Testis (tissue), 3 donors: ENCODE results near the gene SYMPK. TPM values are rescaled to one million over a fixed set of nuclear protein-coding genes. Genes with fewer than 3 reads are reported as not detected.

ENCODE experiments used
- DNase-seq: peaks from one replicate; pipeline ENCODE4 v3.0.0-alpha.2; 2019
- H3K27ac ChIP-seq, 2 donors: fragments of 200-600 bp; sonication (generic); one replicate each; pipeline ENCODE4 v1.5.1; 2019
- H3K27me3 ChIP-seq: fragments of 200-600 bp; sonication (generic); one replicate; pipeline ENCODE4 v1.5.1; 2019
- H3K36me3 ChIP-seq: fragments of 200-600 bp; sonication (generic); one replicate; pipeline ENCODE4 v1.5.1; 2017; ENCODE audit warnings: low read depth; ENCODE audit errors: missing control alignments
- H3K4me1 ChIP-seq: fragments of 200-600 bp; sonication (generic); one replicate; pipeline ENCODE4 v1.5.1; 2019
- H3K4me3 ChIP-seq, 2 donors: fragments of 200-600 bp; sonication (generic); one replicate each; pipeline ENCODE4 v1.5.1; 2017 to 2019
- H3K9me3 ChIP-seq: fragments of 200-600 bp; sonication (generic); one replicate; pipeline ENCODE4 v1.5.1; 2017
- POLR2A ChIP-seq: fragments of 450-650 bp; IDR thresholded peaks from one replicate; pipeline ENCODE4 v1.6.1; 2017; ENCODE audit warnings: antibody characterized with exemption, mild to moderate bottlenecking, moderate library complexity
- WGBS, 2 donors: methylation state at CpG; one replicate each; pipeline ENCODE4 v1.1.5; 2018; 5-methylcytosine and 5-hydroxymethylcytosine counted together
- intact Hi-C: fragments of 100-400 bp; cut with DNase I; formaldehyde crosslinking; loops from one replicate; pipeline ENCODE4 v1.15.1; 2023; ENCODE audit warnings: low total_unique reads
- polyA plus RNA-seq: library from polyadenylated mRNA; stranded (reverse); fragments of 350-450 nt; fragmentation: Illumina TruSeq; extraction: RNeasy Lipid Tissue Mini Kit (QIAGEN cat#74804); gene quantifications from one replicate; pipeline ENCODE4 v1.2.3, GENCODE V29; 2014; ENCODE audit warnings: low read depth, low replicate concordance; ENCODE audit not compliant: insufficient read depth
- total RNA-seq, 2 donors: library from RNA; depleted of rRNA; stranded (reverse); fragments of >200 nt; gene quantifications; one replicate each; pipeline ENCODE4 v1.2.3, GENCODE V29; 2016
- TF ChIP-seq, protein P1 (sequence below), 3 experiments: fragments of 450-650 bp in 2 of 3; fragments of 200-600 bp in 1 of 3; sonication (generic) in 1 of 3; IDR thresholded peaks; one replicate each; pipeline ENCODE4 v1.5.1; 2016 to 2019; ENCODE audit warnings: antibody characterized with exemption in 3 of 3, mild to moderate bottlenecking in 2 of 3, moderate library complexity in 1 of 3

The SYMPK gene
- total and polyA plus RNA-seq, 3 donors from 2014 or later: 123 to 195 (median 142) TPM

DNA sequence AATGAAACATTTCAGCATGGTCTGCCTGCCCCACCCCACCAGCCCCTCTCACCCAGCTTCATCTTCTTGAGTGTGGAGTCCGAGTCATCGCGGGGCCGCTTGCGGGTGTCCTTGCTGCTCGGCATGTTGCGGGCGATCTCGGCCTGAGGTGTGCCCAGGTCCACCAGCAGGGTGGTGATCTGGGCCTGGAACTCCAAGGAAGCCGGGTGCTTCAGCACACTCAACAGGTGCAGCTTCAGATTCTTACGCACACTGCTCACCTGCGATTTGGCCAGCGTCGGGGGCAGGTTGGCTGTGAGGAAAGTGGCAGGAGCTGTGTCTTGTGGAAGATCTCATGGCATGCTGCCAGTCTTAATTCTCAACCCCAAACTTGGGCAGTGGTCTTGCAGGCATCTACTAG, 20.7 kb downstream of the SYMPK start:
- WGBS, 2 donors: 92 to 96% methylated on average over 14 of the region's 14 CpGs
- Histone ChIP-seq H3K36me3 (no peaks in the 10 kb centered on the region), H3K9me3 (no peaks in the 10 kb centered on the region), H3K27ac (no peak overlapping the region), H3K27me3 (no peaks in the 10 kb centered on the region), H3K4me3 (no peak overlapping the region), H3K4me1 (no peaks in the 10 kb centered on the region)
- intact Hi-C loops: no loop called here
- TF ChIP-seq POLR2A: no peak
- TF ChIP-seq, protein P1, sequence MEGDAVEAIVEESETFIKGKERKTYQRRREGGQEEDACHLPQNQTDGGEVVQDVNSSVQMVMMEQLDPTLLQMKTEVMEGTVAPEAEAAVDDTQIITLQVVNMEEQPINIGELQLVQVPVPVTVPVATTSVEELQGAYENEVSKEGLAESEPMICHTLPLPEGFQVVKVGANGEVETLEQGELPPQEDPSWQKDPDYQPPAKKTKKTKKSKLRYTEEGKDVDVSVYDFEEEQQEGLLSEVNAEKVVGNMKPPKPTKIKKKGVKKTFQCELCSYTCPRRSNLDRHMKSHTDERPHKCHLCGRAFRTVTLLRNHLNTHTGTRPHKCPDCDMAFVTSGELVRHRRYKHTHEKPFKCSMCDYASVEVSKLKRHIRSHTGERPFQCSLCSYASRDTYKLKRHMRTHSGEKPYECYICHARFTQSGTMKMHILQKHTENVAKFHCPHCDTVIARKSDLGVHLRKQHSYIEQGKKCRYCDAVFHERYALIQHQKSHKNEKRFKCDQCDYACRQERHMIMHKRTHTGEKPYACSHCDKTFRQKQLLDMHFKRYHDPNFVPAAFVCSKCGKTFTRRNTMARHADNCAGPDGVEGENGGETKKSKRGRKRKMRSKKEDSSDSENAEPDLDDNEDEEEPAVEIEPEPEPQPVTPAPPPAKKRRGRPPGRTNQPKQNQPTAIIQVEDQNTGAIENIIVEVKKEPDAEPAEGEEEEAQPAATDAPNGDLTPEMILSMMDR (IDR thresholded peaks at IDR 0.05): no peak
- no peak for DNase-seq

DNA sequence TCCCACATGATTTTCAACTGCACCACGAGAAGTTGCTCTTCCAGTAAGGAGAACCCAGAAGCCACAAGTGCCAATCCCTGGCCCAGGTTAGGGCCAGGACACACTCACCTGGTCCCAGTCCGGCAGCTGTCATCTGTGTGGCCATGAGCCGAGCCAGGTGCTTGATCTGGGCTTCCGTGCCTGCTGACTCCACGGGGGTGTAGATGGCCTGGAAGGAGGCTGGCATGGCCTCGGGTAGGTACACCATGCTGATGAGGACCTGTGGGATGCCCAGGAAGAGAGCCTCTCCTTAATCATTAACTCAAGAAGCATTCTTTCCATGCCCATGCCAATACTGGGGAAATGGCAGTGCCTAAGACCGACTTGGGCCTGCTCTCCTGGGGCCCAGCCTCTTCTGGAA, 28.0 kb downstream of the SYMPK start:
- 86 to 94% methylated on average over 7 of the region's 7 CpGs for WGBS, 2 donors
- Histone ChIP-seq H3K9me3 (no peaks in the 10 kb centered on the region), H3K36me3 (no peaks in the 10 kb centered on the region), H3K4me1 (no peaks in the 10 kb centered on the region), H3K4me3 (no peak overlapping the region), H3K27ac (no peak overlapping the region), H3K27me3 (no peaks in the 10 kb centered on the region)
- intact Hi-C loops: no loop called here
- TF ChIP-seq, protein P1 (IDR thresholded peaks at IDR 0.05): no peak
- no peak for TF ChIP-seq POLR2A
- no peak for DNase-seq

DNA sequence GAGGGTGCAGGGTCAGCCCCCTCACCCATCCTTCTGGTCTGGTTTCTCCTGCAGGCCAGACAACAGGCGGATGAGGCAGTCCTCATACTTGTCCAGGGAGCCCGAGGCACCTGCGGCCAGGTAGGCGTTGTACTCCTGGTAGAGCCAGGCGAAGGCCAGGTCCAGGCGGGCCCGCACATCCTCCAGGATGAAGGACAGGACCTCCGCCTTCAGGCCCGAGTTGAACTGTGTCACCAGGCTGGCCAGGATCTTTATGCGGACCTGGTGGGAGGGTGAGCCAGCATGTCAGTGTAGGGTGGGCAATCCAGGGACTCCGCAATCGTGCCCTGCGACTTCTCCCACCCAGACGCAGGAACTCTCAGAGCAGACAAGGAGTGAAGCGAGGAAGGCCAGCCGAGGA, 34.0 kb downstream of the SYMPK start:
- 92 to 95% methylated on average over 4 to 16 of the region's 16 CpGs for WGBS, 2 donors
- H3K4me3 ChIP-seq: no peak overlapping the region
- TF ChIP-seq POLR2A: no peak
- TF ChIP-seq, protein P1 (IDR thresholded peaks at IDR 0.05): no peak
- H3K36me3 ChIP-seq: no peaks in the 10 kb centered on the region
- H3K9me3 ChIP-seq: no peaks in the 10 kb centered on the region
- intact Hi-C loops: no loop called here
- DNase-seq: no peak
- H3K4me1 ChIP-seq: no peaks in the 10 kb centered on the region
- no peaks in the 10 kb centered on the region for H3K27me3 ChIP-seq
- H3K27ac ChIP-seq: no peak overlapping the region

DNA sequence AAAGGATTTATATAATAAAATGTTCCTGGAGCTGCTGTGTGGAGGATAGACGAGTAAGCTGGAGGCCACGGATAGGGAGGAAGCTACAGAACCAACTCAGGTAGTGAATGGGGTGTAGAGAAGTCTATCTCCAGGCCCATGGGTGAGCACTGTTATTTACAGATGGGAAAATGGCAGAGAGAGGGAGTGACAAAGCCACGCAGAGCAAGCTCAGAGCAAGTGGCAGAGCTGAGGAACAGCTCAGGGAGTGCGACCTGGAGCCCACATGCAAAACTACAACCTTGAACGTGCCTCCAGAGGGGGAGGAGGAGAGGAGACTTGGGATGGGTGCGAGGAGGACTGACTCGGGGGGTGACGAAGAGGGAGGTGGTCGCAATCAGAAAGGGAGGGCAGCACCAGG, 34.4 kb downstream of the SYMPK start:
- no peak overlapping the region for H3K4me3 ChIP-seq
- no peaks in the 10 kb centered on the region for H3K9me3 ChIP-seq
- H3K4me1 ChIP-seq: no peaks in the 10 kb centered on the region
- no peak for DNase-seq
- H3K27me3 ChIP-seq: no peaks in the 10 kb centered on the region
- intact Hi-C loops: no loop called here
- no peak overlapping the region for H3K27ac ChIP-seq
- TF ChIP-seq, protein P1 (IDR thresholded peaks at IDR 0.05): no peak
- no peak for TF ChIP-seq POLR2A
- 85 to 88% methylated on average over 9 of the region's 9 CpGs for WGBS, 2 donors
- no peaks in the 10 kb centered on the region for H3K36me3 ChIP-seq

GRCh38 chr19:45827459-45828093, 35.4 kb downstream of the SYMPK start:
- intact Hi-C loops: no loop called here
- WGBS, 2 donors: 88 to 90% methylated on average over 16 of the region's 16 CpGs

More at GRCh38 chr19:45827459-45828093, 35.4 kb downstream of the SYMPK start:
- Histone ChIP-seq H3K4me3 (no peak overlapping the region), H3K27me3 (no peaks in the 10 kb centered on the region), H3K4me1 (no peaks in the 10 kb centered on the region), H3K36me3 (no peaks in the 10 kb centered on the region), H3K27ac (no peak overlapping the region), H3K9me3 (no peaks in the 10 kb centered on the region)
- TF ChIP-seq, protein P1 (IDR thresholded peaks at IDR 0.05): no peak
- TF ChIP-seq POLR2A: no peak
- DNase-seq: no peak
